A549 treated with GW870086 at 1 μM for 4 hours (cell line): ENCODE results near the gene BHLHA9. TPM values are rescaled to one million over a fixed set of nuclear protein-coding genes. Genes with fewer than 3 reads are reported as not detected.

ENCODE experiments used
- total RNA-seq: library from RNA; stranded (reverse); fragments of 200-300 nt; extraction: Qiagen RNA extraction; gene quantifications from 5 replicates; pipeline ENCODE4 v1.2.3, GENCODE V29; 2022; ENCODE audit warnings: low read depth

BHLHA9 gene
- not detected in 5 replicates for total RNA-seq

GRCh38 chr17:1270210-1271029 lies at the start of gene BHLHA9:
Gene BHLHA9, plus strand, starts transcription at chr17:1270444. Its CDS starts 120 bp downstream, at chr17:1270564.

Other genes starting within 250 kb of the BHLHA9 start
- gene ABR, start 90.5 kb upstream of the BHLHA9 start, total RNA-seq = 109 to 134 TPM (median 127 TPM) in 5 replicates
- gene TRARG1, start 9.2 kb downstream of the BHLHA9 start, total RNA-seq = not detected in 5 replicates
- 559 to 1,080 TPM (median 568 TPM) in 5 replicates for gene YWHAE, start 129.8 kb downstream of the BHLHA9 start, total RNA-seq
- gene CRK, start 185.8 kb downstream of the BHLHA9 start, total RNA-seq = 77.5 to 92.1 TPM (median 88.3 TPM) in 5 replicates
- gene MYO1C, start 222.2 kb downstream of the BHLHA9 start, total RNA-seq = 105 to 136 TPM (median 129 TPM) in 5 replicates
- gene INPP5K, start 246.2 kb downstream of the BHLHA9 start, total RNA-seq = 19.3 to 26.3 TPM (median 23.9 TPM) in 5 replicates